Cardiac muscle cell (in vitro differentiated cells and primary cell): ENCODE measurements around the gene NUP93. TPM values are rescaled to one million over a fixed set of nuclear protein-coding genes. Genes with fewer than 3 reads are reported as not detected.
"Not testable (repeated sequence)": the region's sequence is repeated elsewhere in the genome, so short reads cannot be mapped to it uniquely, and the experiment has no call there.

Experiments used
- DNase-seq, 2 donors: peaks; one replicate each; pipeline versions ENCODE4 v3.0.0 to v3.0.0-alpha.2; 2010 to 2017; ENCODE audit warnings: low read depth in 1 of 2, low spot score in 1 of 2
- H3K27ac ChIP-seq: fragments of 200-600 bp; sonication (generic); 2 replicates; pipeline ENCODE4 v1.5.1; 2016
- H3K27me3 ChIP-seq: fragments of 200-600 bp; sonication (generic); 2 replicates; pipeline ENCODE4 v1.6.0; 2016; ENCODE audit warnings: control low read depth
- H3K36me3 ChIP-seq: fragments of 200-600 bp; sonication (generic); 2 replicates; pipeline ENCODE4 v1.5.1; 2016; ENCODE audit warnings: control low read depth
- H3K4me1 ChIP-seq: fragments of 200-600 bp; sonication (generic); 2 replicates; pipeline ENCODE4 v1.8.1; 2017; ENCODE audit warnings: low read depth, mild to moderate bottlenecking, mixed run types
- H3K4me3 ChIP-seq: fragments of 200-600 bp; sonication (generic); 2 replicates; pipeline ENCODE4 v1.5.1; 2016; ENCODE audit warnings: mild to moderate bottlenecking
- H3K9me3 ChIP-seq: fragments of 200-600 bp; sonication (generic); 2 replicates; pipeline ENCODE4 v1.5.1; 2017; ENCODE audit warnings: low read depth, mild to moderate bottlenecking, control low read depth
- CTCF ChIP-seq: IDR thresholded peaks from 2 replicates; pipeline ENCODE4 v1.5.1; 2012; ENCODE audit warnings: low read depth, mild to moderate bottlenecking, low read length
- polyA plus RNA-seq: library from polyadenylated mRNA; unstranded; fragments of >200 nt; fragmentation: Nextera tagmentation; extraction: Ambion mirVana; gene quantifications from 2 replicates; pipeline ENCODE4 v1.2.1, GENCODE V29; 2016
- total RNA-seq: library from RNA; depleted of rRNA; stranded (reverse); fragments of >200 nt; gene quantifications from 2 replicates; pipeline ENCODE4 v1.2.3, GENCODE V29; 2016

NUP93 gene
- total and polyA plus RNA-seq, 2 experiments from 2014 or later, result 110 to 127 TPM

DNA sequence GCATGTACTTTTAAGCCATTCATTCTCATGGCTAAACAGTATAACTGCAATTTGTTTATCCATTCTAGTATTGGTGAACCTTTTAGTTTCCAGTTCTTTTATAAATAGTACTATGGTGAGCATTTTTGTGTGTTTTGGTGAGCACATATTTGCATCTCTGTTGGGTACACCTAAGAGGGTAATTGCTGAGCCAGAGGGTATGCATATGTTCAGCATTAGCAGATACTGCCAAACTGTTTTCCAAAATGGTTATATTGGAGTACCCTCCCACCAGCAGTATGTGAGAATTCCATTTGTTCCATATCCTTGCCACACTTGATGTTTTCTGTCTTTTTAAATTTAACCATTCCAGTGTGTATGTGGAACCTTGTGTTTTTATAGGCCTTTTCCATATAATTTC, 81.0 kb downstream of the NUP93 start:
- H3K27ac ChIP-seq, result no peak overlapping the region
- no peaks in the 10 kb centered on the region for H3K27me3 ChIP-seq
- peaks cover 4% of the 10 kb centered on the region for H3K36me3 ChIP-seq
- no peaks in the 10 kb centered on the region for H3K9me3 ChIP-seq
- no peak overlapping the region for H3K4me3 ChIP-seq
- no peaks in the 10 kb centered on the region for H3K4me1 ChIP-seq
- no peak for TF ChIP-seq CTCF
- DNase-seq, result no peak

- not testable (repeated sequence) for H3K9me3 ChIP-seq, DNase-seq, H3K4me3 ChIP-seq, H3K27me3 ChIP-seq, H3K36me3 ChIP-seq, H3K4me1 ChIP-seq, H3K27ac ChIP-seq
Observed at GRCh38 chr16:56811602-56812001, 81.7 kb downstream of the NUP93 start.

DNA sequence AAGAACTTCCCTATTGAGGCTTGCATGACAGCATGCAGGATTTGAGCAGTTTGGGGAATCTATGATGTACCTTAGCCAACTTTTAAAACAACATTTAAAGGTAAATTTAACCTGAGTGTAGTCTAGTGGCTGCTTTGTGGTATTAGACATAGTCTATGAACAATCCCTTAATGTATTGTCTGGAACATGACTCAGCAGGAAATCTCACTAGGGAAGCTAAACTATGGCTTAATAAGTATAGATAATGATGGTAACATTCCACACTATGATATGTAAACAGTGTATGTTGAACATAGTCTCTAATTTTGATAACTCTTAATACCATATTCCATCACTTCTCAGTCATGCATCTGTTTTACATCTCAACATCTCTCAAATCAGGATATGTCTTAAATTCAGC, 83.0 kb downstream of the NUP93 start:
- Histone ChIP-seq H3K4me1 (no peaks in the 10 kb centered on the region), H3K36me3 (no peaks in the 10 kb centered on the region), H3K27ac (no peak overlapping the region), H3K4me3 (no peak overlapping the region), H3K9me3 (no peaks in the 10 kb centered on the region), H3K27me3 (no peaks in the 10 kb centered on the region)
- peak in 1 of 2 donors; percentile 54 for DNase-seq
- no peak for TF ChIP-seq CTCF

DNA sequence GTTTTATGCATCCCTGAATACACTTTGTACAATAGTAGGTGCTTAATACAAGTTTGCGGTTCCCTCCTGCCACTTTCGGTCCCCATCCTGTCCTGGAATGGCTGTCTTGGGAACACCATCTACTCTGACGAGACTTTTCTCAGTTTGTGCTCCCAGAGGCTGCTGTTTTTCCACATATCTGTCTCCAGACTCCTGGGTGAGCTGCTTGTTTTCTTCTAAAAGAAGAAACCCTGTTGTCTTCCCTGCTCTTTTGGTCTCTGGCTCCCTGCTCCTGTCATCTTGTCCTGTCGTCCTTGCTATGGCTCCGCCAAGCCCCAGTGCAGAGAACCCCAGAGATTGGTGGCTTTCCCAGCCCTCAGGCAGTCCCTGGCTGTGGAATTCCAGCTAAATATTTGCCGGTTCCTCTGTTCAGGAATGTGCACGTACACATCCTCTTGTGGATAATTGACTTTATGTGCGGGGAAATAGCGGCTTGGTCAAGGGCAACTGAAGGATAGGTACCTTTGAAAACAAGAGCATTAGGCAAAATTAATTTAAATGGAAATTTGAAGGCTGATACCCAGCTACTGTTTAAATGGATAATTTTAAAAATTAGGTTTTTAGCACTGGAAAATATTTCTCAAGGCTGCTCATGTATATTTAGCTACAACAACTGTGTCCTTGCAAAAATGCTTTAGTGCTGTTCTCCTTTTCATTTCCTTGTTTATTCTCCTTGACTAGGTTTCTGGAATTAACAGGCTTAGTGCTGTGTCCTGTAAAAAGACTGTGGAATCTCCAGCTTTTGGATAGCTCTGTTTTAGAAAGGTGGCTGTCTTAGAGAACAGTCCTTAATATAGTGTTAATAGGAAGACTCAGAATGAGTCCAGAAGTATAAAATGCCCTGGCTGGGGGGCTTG, 84.9 kb downstream of the NUP93 start:
- Histone ChIP-seq H3K4me3 (no peak overlapping the region), H3K9me3 (no peaks in the 10 kb centered on the region), H3K27me3 (no peaks in the 10 kb centered on the region), H3K4me1 (no peaks in the 10 kb centered on the region), H3K27ac (peak overlapping the region; percentile 66), H3K36me3 (no peaks in the 10 kb centered on the region)
- peak; percentile 17 to 47 for DNase-seq
- TF ChIP-seq CTCF, result no peak

- H3K27me3 ChIP-seq, result no peaks in the 10 kb centered on the region
- H3K4me3 ChIP-seq, result no peak overlapping the region
- no peak overlapping the region for H3K27ac ChIP-seq
- H3K9me3 ChIP-seq, result no peaks in the 10 kb centered on the region
- no peak for TF ChIP-seq CTCF
- DNase-seq, result no peak
- H3K36me3 ChIP-seq, result no peaks in the 10 kb centered on the region
- H3K4me1 ChIP-seq, result no peaks in the 10 kb centered on the region
Observed at GRCh38 chr16:56815721-56816120, 85.8 kb downstream of the NUP93 start.

DNA sequence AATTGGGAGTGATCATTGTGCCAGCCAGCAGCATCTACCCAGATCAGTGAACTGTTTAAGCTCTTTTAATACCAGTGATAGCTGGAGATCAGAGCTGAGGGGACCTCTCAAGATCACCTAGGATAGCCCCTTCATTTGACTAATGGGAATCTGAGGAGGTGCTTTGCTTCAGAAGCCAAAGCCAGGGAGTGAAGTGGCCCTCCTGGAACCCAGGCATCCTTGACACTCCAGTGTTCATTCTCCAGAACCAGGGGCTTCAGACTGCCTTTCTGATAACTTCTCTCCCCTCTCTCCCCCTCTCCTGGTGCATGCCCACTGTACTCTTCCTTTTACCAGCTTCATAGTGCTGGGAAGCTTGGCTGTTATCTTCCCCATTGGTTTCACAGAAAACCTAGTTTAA, 87.1 kb downstream of the NUP93 start:
- no peaks in the 10 kb centered on the region for H3K9me3 ChIP-seq
- DNase-seq, result no peak
- H3K27ac ChIP-seq, result no peak overlapping the region
- no peaks in the 10 kb centered on the region for H3K27me3 ChIP-seq
- no peaks in the 10 kb centered on the region for H3K4me1 ChIP-seq
- H3K4me3 ChIP-seq, result no peak overlapping the region
- TF ChIP-seq CTCF, result no peak
- peaks cover 5% of the 10 kb centered on the region for H3K36me3 ChIP-seq
